Neural cell (in vitro differentiated cells): ENCODE measurements around the gene SHISAL1. TPM values are rescaled to one million over a fixed set of nuclear protein-coding genes. Genes with fewer than 3 reads are reported as not detected.

Experiments
- H2AFZ ChIP-seq: fragments of 200-600, 300-800 bp; sonication (generic), shearing (Covaris generic); 2 replicates; pipeline ENCODE4 v1.6.0; 2014; ENCODE audit warnings: low read depth, mild to moderate bottlenecking, antibody characterized with exemption, low read length, moderate library complexity
- H3F3A ChIP-seq: fragments of 200-600 bp; shearing (Covaris generic); 2 replicates; pipeline ENCODE4 v1.6.1; 2016; ENCODE audit warnings: mild to moderate bottlenecking, moderate library complexity, mixed read lengths, antibody characterized with exemption, low read length; ENCODE audit not compliant: insufficient read depth, poor library complexity, severe bottlenecking
- H3K27ac ChIP-seq: fragments of 200-600, 300-800 bp; sonication (generic), shearing (Covaris generic); 2 replicates; pipeline ENCODE4 v1.5.1; 2014; ENCODE audit warnings: mild to moderate bottlenecking, low read length, moderate library complexity
- H3K27me3 ChIP-seq: fragments of 300-800, 200-600 bp; sonication (generic), shearing (Covaris generic); 2 replicates; pipeline ENCODE4 v1.6.0; 2014; ENCODE audit warnings: mild to moderate bottlenecking, low read depth, low read length, moderate library complexity; ENCODE audit not compliant: insufficient read depth
- H3K36me3 ChIP-seq: fragments of 300-800, 200-600 bp; sonication (generic), shearing (Covaris generic); 2 replicates; pipeline ENCODE4 v1.5.1; 2014; ENCODE audit warnings: mild to moderate bottlenecking, antibody characterized with exemption, low read length, moderate library complexity; ENCODE audit not compliant: insufficient read depth
- H3K4me2 ChIP-seq: fragments of 300-800, 200-600 bp; sonication (generic), shearing (Covaris generic); 2 replicates; pipeline ENCODE4 v1.6.0; 2014; ENCODE audit warnings: mild to moderate bottlenecking, low read length
- H3K4me3 ChIP-seq: fragments of 300-800, 200-600 bp; sonication (generic), shearing (Covaris generic); 2 replicates; pipeline ENCODE4 v1.5.1; 2014; ENCODE audit warnings: mild to moderate bottlenecking, low read length, moderate library complexity
- H3K79me2 ChIP-seq: fragments of 200-600 bp; shearing (Covaris generic); replicated peaks from 2 replicates; pipeline ENCODE4 v1.6.0; 2014; ENCODE audit warnings: mild to moderate bottlenecking, low read length, moderate library complexity; ENCODE audit not compliant: insufficient read depth
- H3K9ac ChIP-seq: fragments of 300-800, 200-600 bp; sonication (generic), shearing (Covaris generic); 2 replicates; pipeline ENCODE4 v1.6.1; 2016; ENCODE audit warnings: mild to moderate bottlenecking, low read length, mixed read lengths
- H3K9me2 ChIP-seq: fragments of 200-600 bp; shearing (Covaris generic); 2 replicates; pipeline ENCODE4 v1.6.1; 2016; ENCODE audit warnings: mild to moderate bottlenecking, low read length, mixed read lengths; ENCODE audit not compliant: insufficient read depth
- H3K9me3 ChIP-seq: fragments of 200-600, 300-800 bp; sonication (generic), shearing (Covaris generic); 2 replicates; pipeline ENCODE4 v1.6.1; 2016; ENCODE audit warnings: mild to moderate bottlenecking, mixed run types, low read length, moderate library complexity, mixed read lengths
- H4K20me1 ChIP-seq: fragments of 200-600 bp; shearing (Covaris generic); 2 replicates; pipeline ENCODE4 v1.6.1; 2016; ENCODE audit warnings: mild to moderate bottlenecking, mixed run types; ENCODE audit not compliant: insufficient read depth
- CTCF ChIP-seq: fragments of 450-650 bp; IDR thresholded peaks from 2 replicates; pipeline ENCODE4 v1.5.1; 2014; ENCODE audit warnings: antibody characterized with exemption, mild to moderate bottlenecking, moderate library complexity; ENCODE audit not compliant: poor library complexity, severe bottlenecking
- EP300 ChIP-seq: fragments of 450-650 bp; conservative IDR thresholded peaks from 2 replicates; pipeline ENCODE4 v1.6.1; 2014; ENCODE audit warnings: antibody characterized with exemption, mild to moderate bottlenecking, moderate library complexity; ENCODE audit not compliant: poor library complexity, severe bottlenecking
- EZH2 ChIP-seq: fragments of 200-600, 300-800 bp; shearing (Covaris generic), sonication (generic); IDR thresholded peaks from 2 replicates; pipeline ENCODE4 v1.6.1; 2014; ENCODE audit warnings: antibody characterized with exemption, low read length, borderline replicate concordance, mild to moderate bottlenecking; ENCODE audit not compliant: insufficient read depth, poor library complexity, severe bottlenecking
- MXI1 ChIP-seq: fragments of 450-650 bp; conservative IDR thresholded peaks from 2 replicates; pipeline ENCODE4 v1.6.1; 2014; ENCODE audit warnings: antibody characterized with exemption, mild to moderate bottlenecking; ENCODE audit not compliant: poor library complexity, severe bottlenecking
- POLR2AphosphoS5 ChIP-seq: IDR thresholded peaks from 2 replicates; pipeline ENCODE4 v1.6.1; 2012
- RAD21 ChIP-seq: fragments of 450-650 bp; conservative IDR thresholded peaks from 2 replicates; pipeline ENCODE4 v1.6.1; 2014; ENCODE audit warnings: antibody characterized with exemption, mild to moderate bottlenecking, moderate library complexity
- REST ChIP-seq: IDR thresholded peaks from 2 replicates; pipeline ENCODE4 v1.6.1; 2012; ENCODE audit warnings: borderline replicate concordance
- SMC3 ChIP-seq: fragments of 450-650 bp; conservative IDR thresholded peaks from 2 replicates; pipeline ENCODE4 v1.6.1; 2014; ENCODE audit warnings: antibody characterized with exemption, mild to moderate bottlenecking, moderate library complexity; ENCODE audit not compliant: poor library complexity
- TAF1 ChIP-seq: IDR thresholded peaks from 2 replicates; pipeline ENCODE4 v1.6.1; 2012; ENCODE audit warnings: low read depth
- polyA plus RNA-seq: library from polyadenylated mRNA; depleted of rRNA; stranded (reverse); fragments of >200 nt; gene quantifications from 2 replicates; pipeline ENCODE4 v1.2.3, GENCODE V29; 2014

SHISAL1 gene
- polyA plus RNA-seq, 1 donor from 2014 or later: 15.4 TPM

DNA sequence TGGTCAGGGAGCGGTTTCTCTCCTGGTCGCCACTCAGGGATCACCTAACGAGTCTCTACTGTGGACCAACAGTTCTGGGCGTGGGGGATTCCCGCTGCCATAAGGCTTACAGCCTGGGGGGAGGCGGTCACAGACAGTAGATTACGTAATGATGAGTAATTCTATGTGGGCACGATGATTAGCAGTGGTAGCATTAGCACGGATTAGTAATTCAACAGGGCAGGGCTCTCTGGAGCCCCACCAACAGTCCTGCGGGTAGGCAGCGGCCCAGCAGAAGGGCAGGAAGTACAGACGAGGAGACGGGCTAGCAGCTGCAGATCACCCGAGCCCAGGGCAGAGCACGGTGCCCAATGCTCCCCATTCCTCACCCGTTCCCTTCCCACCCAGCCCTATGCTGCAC, 3.6 kb downstream of the SHISAL1 start:
- Histone ChIP-seq H4K20me1 (no peaks in the 10 kb centered on the region), H3K9ac (no peak overlapping the region), H3K4me2 (no peak overlapping the region)

GRCh38 chr22:44307509-44308169, 5.1 kb downstream of the SHISAL1 start:
- Histone ChIP-seq H3K27ac (no peak overlapping the region), H3K9ac (no peak overlapping the region), H3K27me3 (no peaks in the 10 kb centered on the region), H3K36me3 (no peaks in the 10 kb centered on the region), H3K79me2 (no peaks in the 10 kb centered on the region), H2AFZ (no peak overlapping the region), H3F3A (no peaks in the 10 kb centered on the region), H4K20me1 (no peaks in the 10 kb centered on the region), H3K9me2 (no peaks in the 10 kb centered on the region), H3K4me2 (no peak overlapping the region), H3K4me3 (no peak overlapping the region), H3K9me3 (no peaks in the 10 kb centered on the region)
- TF ChIP-seq RAD21 (no peak), MXI1 (no peak), TAF1 (no peak), REST (no peak), EP300 (no peak), EZH2 (no peak), POLR2AphosphoS5 (no peak), SMC3 (no peak), CTCF (no peak)

More for the DNA sequence above, 3.6 kb downstream of the SHISAL1 start:
- no peaks in the 10 kb centered on the region for H3K9me2 ChIP-seq
- no peak overlapping the region for H3K4me3 ChIP-seq
- no peaks in the 10 kb centered on the region for H3K9me3 ChIP-seq
- H3K27me3 ChIP-seq: no peaks in the 10 kb centered on the region
- no peaks in the 10 kb centered on the region for H3K79me2 ChIP-seq
- H2AFZ ChIP-seq: no peak overlapping the region
- no peaks in the 10 kb centered on the region for H3K36me3 ChIP-seq
- no peaks in the 10 kb centered on the region for H3F3A ChIP-seq
- no peak for TF ChIP-seq POLR2AphosphoS5
- no peak overlapping the region for H3K27ac ChIP-seq

DNA sequence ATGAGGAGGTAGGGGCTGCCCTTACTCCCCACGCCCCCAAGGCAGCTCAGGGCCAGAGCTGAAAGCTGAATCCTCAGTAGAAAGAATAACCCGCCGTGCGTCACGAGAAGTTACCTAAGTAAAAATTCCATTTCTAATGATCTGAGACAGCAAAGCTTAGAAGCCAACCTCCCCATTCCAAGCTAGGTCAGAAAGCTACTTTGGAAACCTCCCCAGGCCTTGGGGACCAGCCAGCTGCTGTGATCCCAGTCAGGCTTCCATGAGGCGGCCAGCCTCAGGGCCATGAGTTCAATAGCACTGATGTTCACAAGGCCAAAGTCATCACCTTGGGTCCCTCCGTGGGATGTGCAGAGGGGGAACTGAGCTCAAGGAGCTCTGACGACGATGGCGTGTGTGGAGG, 6.9 kb downstream of the SHISAL1 start:
- Histone ChIP-seq H3K9me2 (no peaks in the 10 kb centered on the region), H2AFZ (no peak overlapping the region), H3K79me2 (no peaks in the 10 kb centered on the region), H3K9me3 (no peaks in the 10 kb centered on the region), H3K4me3 (no peak overlapping the region), H3K4me2 (no peak overlapping the region), H3K27ac (no peak overlapping the region), H3K9ac (no peak overlapping the region), H4K20me1 (no peaks in the 10 kb centered on the region), H3K27me3 (no peaks in the 10 kb centered on the region), H3K36me3 (no peaks in the 10 kb centered on the region), H3F3A (no peaks in the 10 kb centered on the region)
- TF ChIP-seq SMC3 (no peak), REST (no peak), RAD21 (no peak), EP300 (no peak), MXI1 (no peak), EZH2 (no peak), TAF1 (no peak)
